HG02642 (cell line): ENCODE measurements around the gene IMPDH1.

Experiments
- ATAC-seq: cut with Tn5 transposase; IDR thresholded peaks from one replicate; pipeline ENCODE4 v1.9.1; 2021; ENCODE audit warnings: mild to moderate bottlenecking; ENCODE audit not compliant: unreplicated experiment, poor library complexity

The IMPDH1 gene

DNA sequence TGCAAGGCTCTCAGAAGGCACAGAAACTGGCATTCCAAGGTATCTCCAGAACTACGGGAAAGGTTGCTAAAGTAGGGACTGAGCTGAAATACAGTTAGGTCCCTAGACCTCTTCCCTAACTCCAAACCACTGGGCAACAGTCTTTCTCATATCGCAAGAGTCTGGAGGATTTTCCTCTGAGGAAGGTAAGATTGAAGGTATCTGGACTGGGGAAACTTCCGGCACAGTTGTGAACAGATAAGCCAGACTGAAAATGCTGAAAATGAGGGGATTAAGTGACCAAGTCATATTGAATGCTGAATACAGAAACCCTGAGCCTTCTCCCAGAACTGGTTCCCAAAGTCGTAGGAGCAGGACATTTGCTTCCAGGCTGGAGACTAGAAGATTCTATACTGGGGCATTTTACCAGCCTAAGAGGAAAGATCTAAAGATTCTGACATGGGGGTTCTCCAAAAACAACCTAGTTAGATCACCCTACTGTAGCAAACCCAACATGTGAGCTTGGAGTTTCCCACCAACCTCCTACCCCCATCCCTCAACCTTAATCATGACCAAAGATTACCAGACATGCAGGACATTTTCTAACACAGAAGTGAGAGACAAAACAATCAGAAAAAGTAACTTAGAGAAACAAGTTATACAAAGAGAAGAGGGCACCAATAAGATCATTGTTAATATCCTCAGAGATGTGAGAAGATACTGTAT, 45.5 kb downstream of the IMPDH1 start:
- no peak for ATAC-seq

DNA sequence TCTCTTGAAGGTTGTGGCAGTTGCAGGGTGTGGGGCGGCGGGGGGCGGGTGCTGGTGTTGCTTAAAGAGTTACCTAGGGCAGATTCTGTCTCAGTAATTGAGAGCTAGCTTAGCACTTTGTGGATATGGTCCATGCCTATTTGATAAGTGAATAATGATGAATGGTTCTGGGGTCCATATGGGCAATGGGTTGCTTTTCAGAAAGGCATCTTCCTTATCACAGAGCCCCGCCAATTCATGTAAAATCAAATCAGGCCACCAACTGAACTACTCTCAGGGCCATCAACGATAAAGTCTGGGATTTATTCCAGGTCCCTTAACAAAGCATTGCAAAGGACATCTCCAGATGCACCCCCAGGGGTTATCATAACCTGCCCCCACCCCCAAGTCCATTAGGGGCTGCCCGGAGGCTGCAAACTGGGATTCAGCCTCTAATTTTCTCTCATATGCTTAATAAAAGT, 46.5 kb downstream of the IMPDH1 start:
- no peak for ATAC-seq

DNA sequence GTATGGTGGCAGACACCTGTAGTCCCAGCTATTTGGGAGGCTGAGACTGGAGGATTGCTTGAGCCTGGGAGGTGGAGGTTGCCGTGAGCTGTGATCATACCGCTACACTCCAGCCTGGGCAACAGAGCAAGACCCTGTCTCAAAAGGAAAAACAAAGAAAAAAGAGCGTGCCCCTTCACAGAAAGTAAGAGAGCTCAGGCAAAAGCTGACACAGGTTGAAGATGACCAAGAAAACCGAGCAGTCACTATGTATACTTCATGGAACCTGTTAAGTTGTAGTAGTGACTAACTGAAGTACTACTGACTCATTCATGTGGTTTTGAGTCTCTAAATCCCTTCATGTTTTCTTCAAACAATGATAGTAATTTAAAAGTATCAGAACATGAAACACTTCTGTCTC, 47.1 kb downstream of the IMPDH1 start:
- no peak for ATAC-seq

DNA sequence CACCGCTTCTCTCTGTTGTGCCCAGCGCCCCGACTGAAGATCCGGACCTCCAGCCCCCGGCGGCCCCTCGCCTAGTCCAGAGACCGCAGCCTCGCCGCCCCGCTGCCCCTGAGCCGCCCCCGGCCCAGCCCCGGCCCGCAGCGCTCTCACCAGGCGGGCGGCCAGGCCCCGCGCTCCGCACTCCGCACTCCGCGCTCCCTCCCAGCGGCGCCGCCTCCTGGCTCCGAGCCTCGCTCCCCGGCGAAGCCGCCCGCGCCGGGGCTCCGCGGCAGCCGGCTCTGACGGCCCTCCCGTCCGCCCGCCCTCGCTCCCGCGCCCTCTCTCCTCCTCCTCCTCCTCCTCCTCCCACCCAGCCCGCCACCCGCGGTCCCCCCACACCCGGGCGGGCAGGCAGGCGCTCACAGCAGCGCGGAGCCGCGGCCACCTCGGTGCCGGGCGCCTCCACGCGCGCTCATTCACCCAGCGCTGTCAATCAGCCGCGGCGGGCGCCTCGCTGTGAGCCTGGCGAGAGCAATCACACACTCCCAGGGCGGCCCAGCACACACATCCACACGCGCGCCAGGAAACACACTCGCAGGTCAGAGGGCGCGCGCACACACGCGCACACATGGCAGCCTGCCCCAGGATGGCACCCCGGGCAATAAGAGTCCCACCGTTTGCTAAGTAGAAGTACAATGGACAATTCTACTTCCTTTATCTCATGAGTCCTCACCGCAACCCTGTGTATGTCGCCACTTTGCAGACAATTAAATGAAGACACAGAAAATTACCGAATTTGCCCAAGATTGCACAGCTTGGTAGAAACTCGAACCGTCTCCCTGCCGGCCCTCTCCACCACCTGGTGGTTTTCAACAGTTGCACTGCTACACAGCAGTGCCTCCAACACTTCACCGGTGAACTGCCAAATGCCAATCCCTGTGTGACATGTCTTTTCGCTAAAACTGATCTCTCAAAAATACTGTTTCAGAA, 48.1 kb downstream of the IMPDH1 start, which contains the start of gene PRRT4:
PRRT4 (minus strand) TSS at position 280 of the 969 bp plus-strand sequence.
- peak; percentile 52 for ATAC-seq

DNA sequence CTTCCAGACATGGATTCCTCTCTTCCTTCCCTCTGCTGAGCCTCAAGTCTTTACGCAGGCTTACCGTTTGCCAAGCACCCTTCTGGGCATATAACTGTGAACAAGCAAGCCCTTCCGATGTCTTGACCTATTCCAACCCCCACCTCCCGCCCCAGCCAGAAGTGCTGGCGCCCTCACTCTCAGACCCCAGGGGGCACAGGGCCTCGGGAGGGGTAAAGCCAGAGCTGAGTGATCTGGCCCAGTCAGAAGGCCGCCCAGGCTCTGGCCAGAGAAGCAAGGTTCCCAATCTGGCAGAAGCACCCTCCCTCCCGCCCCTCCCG, 49.5 kb downstream of the IMPDH1 start:
- ATAC-seq: no peak

DNA sequence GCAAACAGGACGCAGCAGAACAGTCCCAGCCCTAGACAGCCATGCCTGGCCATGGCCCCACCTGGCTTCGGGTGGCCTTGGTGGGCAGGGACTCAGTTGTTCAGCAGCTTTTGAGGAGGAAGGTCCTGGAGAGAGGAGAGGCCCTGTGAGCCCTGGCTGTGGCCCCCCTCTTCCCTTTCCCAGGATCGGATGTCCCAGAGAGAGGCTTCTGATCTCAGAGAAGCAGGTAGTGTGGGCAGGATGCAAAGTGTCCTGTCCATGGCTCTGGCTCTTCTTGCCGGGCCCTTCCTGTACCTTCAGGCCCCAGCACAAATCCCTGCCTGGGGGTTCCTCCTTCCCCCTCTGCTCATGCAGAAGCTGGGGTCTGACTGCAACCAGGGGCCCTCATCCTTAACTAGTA, 49.8 kb downstream of the IMPDH1 start:
- ATAC-seq: no peak

DNA sequence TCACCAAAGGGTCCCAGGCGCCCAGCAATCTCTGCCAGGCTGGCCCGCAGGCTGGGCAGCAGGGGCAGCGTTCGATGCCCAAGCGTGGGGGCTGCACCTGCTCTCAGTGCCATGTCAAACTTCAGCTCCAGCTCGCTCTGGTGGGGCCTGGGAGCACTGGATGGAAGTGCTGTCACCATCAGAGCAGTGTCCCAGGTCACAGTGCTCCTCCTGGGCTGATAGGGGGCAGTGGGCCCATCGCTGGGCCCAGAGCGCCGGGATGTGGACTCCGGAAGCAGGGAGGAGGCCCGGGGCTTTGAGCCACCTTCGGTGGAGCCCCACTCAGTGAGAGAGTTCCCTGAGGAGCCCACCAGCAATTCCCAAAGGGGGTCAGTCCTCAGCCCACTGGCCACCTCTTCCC, 50.4 kb downstream of the IMPDH1 start:
- ATAC-seq: no peak

DNA sequence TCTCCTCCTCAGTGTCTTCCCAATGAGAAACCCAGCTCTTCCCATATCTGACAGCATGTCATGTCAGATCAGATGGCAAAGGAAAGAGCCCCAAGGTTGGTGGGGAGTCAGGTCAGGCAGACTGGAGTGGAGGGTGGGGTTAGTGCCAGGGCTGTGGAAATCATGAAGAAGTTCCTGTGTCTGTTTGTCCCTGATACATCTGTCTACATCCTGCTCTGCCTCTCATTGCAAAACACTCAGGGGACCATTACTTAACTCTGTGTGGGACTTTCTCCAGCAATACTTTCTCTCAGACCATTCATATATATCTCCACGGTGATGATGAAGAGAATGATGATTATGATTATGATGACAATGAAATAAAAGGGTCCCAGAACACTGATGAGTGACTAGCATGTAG, 51.5 kb downstream of the IMPDH1 start:
- ATAC-seq: no peak

DNA sequence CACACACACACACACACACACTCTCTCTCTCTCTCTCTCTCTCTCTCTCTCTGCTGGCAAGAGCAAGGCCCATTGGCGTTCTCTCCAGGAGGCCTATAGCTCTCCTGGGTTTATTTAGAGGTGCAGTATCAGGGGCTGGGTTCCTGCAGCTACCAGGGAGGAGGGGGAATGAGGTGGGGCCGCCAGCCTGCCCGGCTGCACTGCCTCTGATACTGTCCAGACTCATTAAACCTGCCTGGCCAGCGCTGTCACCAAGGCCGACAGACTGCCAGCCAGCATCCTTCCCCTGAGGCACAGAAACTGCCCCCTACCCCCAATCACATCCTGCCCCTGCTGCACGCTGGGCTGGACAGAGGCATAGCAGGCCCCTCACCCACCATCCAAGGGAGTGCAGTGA, 52.6 kb downstream of the IMPDH1 start:
- no peak for ATAC-seq

DNA sequence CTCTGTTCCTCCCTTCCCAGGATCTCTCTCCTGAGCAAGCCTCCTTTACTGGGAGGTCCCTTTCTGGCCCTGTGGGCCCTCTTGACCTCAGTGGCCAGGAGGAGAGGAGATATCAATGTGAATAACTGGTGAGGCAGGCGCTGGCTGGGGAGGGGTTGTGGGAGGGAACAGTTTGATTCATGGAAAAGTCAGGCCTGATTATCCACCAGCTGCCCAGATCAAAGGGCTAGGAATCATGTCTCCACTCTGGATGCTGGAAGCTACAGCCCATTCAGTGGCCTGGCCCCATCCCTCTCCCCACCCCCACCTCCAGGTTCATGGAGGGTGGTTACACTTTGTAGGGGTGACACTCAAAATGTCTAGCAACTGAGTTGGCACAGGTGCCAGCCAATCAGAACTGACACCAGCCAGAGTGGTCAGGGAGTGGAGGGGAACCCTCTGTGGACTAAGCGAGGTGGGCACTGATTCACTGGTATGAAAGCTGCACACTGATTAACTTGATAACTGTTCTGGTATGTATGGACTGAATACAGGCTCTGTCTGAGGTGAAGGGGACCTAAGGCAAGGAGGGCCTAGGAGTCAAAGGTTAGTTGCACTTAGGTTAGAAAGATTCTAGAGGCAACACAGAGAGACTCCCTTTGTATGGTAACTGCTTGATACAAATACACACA, 53.1 kb downstream of the IMPDH1 start:
- ATAC-seq: no peak

DNA sequence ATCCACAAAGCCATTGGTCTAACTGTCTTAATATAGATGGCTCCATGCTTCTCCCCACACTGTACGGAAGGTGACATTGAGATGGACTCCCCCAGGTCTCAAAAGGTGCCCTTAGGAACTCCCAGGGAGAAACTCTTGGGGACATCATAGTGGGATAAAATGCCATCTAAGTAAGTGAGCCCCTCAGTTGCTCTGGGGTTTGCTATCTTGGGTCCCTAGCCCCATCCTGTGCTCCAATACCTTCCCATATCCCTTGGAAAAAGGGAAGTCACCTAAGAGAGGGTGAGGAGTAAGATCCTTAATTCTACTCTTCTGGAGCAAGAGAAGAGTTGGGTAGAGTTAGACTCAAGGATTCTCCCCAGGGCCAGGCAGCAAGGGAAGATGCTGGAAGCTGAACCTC, 56.2 kb downstream of the IMPDH1 start:
- ATAC-seq: no peak

DNA sequence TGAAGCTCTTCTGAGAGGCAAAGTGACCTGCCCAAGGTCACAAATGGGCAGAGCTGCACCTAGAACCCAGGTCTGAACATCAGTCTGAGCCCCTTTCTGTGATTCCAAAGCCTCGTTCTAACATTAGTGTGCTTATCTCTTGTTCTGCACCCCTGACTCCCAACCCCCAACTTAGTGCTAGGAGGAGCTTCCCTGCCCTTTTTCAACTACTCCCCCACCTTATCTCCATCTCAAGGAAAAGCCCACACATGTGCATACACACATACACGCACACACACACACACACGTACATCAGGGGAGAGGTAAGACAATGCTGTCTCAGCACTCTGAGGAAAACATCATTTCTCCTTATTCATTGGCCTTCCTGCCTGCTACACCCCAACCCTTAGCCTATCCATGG, 56.6 kb downstream of the IMPDH1 start:
- no peak for ATAC-seq

DNA sequence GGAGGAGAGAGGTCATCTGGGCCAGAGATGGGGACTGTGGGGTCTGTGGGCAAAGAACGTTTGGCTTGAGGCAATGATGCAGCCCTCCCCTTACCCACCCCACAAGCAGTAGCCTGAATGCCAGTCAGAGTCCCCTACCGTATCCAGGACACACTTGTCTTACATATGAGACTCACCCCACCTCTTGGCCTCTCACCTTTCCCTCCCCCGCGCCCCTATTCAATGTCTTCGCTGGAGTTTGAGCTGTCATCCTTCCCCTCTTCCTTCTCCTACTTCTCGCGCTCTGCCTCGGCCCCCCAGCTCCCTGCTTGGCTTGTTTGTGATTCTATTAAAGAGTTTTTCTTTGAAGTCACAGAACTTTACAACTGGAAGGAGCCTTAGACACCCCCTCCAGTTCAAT, 57.1 kb downstream of the IMPDH1 start:
- no peak for ATAC-seq

DNA sequence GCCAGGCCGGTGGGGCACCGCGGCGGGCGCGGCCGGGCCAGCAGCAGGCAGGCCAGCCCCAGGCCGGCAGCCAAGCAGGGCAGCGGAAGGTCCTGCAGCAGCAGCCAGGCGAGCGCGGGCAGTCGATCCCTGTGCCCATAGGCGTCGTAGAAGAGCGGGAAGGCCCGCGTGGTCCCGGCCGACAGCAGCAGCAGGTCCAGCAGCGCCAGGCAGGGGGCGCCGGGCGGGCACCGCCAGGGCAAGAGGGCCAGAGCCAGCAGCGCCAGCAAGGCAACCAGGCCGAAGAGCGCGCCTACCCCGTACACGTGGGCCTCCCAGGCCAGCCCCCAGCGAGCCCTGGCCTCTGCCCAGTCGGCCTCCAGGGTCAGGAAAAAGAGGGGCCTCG, 57.6 kb downstream of the IMPDH1 start:
- no peak for ATAC-seq

DNA sequence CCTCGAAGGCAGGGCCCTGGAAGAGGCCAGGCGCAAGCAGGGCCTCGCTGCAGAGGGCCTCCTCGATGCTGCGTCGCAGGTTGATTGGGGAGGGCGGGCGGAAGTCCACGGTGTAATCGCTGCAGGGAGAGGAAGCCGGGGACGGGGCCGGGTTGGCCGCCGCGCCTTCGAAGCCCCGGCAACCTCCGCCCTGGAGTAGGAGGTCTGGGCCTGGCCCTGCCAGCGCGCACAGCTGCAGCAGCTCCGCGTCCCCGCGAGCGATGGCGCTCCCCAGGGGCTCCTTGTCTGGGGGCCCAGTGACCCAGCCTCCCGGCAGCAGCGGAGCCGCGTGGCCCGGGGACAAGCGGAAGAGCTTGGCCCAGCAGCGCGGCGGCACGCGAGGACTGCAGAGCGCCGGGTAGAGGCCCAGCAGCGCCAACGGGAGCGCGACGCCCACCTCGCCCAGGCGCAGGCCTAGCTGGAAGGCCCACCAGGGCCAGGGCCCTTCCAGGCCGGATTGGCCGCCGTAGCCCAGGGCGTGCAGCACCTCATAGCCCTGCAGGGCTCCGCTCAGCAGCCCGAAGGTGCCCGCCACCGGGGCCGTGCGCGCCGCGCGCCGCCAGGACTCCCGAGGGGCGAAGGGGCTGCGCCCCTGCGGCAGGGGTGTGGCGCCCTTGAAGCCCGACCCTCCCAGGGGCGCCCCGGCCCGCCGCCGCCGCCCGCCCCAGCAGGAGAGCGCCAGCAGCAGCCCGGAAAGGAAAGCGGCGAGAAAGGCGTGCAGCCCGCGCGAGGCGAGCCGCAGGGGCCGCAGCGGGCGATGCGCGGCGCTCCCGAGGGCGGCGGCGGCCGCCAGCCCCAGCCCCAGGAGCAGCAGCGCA, 58.3 kb downstream of the IMPDH1 start:
- no peak for ATAC-seq

DNA sequence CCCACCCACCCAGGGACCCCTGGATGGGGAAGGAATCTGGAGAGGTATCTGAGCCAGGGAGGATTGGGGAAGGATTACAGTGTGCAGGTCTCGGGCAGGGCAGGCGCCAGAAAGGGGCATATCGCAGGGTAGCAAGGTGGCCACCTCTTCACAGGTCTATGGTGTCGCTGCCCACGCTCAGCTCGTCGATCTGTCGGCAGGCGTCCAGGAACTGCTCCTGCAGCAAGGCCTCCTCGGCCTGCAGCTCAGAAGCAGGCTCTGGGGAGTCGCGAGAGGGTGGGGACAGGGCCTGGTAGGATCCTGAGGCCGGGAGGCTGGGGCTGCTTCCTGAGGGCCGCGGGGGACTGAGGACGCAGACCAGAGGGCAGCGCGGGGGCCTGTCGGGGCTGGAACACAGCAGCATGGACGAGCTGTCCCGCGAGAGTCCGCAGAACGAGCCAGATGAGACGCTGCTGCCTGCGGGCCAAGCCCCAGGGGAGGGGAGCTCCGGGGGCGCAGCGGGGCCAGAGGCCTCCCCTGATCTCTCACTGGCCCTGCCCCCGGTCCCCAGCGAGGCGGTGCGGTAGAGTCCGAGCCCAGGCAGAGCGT, 59.0 kb downstream of the IMPDH1 start:
- no peak for ATAC-seq

DNA sequence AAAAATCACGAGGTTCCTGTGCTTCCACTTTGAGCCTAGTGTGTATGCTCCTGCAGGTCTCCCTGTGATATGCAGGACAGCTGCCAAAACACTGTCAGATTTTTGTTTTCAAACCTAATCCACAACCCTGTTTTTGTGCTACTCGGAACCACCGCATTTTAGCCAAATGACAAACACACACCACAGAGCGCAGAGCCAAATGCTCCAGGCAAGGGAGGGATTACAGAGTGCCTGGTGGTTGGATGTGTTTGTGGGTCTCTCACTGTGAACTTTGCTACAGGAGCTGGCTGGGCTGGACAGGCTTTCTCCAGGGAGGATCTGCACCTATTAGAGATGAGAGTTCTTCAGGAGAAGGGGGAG, 60.3 kb downstream of the IMPDH1 start:
- ATAC-seq: no peak

DNA sequence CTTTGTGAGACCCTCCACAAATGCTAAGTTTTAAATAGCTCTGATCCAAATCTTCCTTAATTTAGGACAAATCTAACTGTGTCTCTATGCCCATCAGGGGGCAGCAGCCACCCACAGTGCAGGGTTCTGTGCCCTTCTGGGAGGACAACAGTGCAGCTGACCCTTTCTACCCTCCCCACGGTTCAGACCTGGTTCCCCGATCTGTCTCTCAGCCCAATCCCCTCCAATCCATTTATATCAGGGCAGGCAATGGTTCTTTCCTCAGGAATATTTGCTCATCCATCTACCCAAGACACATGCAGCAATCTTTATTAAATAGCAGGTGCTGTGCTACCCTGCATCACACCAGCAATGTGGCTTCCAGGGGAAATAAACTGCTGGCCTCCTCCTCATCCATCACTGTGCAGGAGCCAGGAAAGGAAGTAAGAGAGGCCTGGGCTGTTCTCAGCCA, 62.1 kb downstream of the IMPDH1 start:
- no peak for ATAC-seq

DNA sequence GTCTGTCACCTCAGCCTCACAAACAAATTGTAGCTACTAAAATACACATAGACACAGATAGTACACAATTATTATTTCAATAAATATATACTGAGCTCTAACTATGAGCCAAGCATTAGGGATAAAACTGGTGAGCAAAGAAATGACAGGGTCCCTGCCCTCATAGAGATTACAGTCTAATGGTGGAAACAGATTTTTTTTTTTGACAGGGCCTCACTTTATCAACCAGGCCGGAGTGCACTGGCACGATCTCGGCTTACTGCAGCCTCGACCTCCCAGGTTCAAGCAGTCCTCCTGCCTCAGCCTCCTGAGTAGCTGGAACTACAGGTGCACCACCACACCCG, 65.4 kb downstream of the IMPDH1 start:
- ATAC-seq: no peak
